ENCODE measurements around the gene VWA2.

The VWA2 gene

GRCh38 chr10:114239117-114239993 lies at the start of gene VWA2:
TSS of gene VWA2 (plus strand) at chr10:114239254. CDS start at chr10:114248714, 9,460 bp downstream.
- DNase-seq (ENCODE audit: low read depth in 3 of 3): peak in 2 of 3 experiments; percentile 11 to 37

GRCh38 chr10:114189700-114190099 lies 49.4 kb upstream of the VWA2 start:
- no peak for DNase-seq (ENCODE audit: low read depth in 3 of 3)

- DNase-seq (ENCODE audit: low read depth in 3 of 3): no peak
Measured at GRCh38 chr10:114195079-114195478, 44.0 kb upstream of the VWA2 start.

- DNase-seq (ENCODE audit: low read depth in 3 of 3): no peak
Measured at GRCh38 chr10:114199239-114199638, 39.8 kb upstream of the VWA2 start.

GRCh38 chr10:114202812-114203211 lies 36.2 kb upstream of the VWA2 start:
- no peak for DNase-seq (ENCODE audit: low read depth in 3 of 3)

GRCh38 chr10:114206902-114207301 lies 32.2 kb upstream of the VWA2 start:
- DNase-seq (ENCODE audit: low read depth in 3 of 3): no peak

- DNase-seq (ENCODE audit: low read depth in 3 of 3): no peak
Measured at GRCh38 chr10:114207349-114207748, 31.7 kb upstream of the VWA2 start.

- DNase-seq (ENCODE audit: low read depth in 3 of 3): no peak
Measured at GRCh38 chr10:114208351-114208750, 30.7 kb upstream of the VWA2 start.

GRCh38 chr10:114212153-114212552 lies 26.9 kb upstream of the VWA2 start:
- no peak for DNase-seq (ENCODE audit: low read depth in 3 of 3)

GRCh38 chr10:114215033-114215432 lies 24.0 kb upstream of the VWA2 start:
- no peak for DNase-seq (ENCODE audit: low read depth in 3 of 3)

- DNase-seq (ENCODE audit: low read depth in 3 of 3): no peak
Measured at GRCh38 chr10:114220281-114220680, 18.8 kb upstream of the VWA2 start.

- DNase-seq (ENCODE audit: low read depth in 3 of 3): no peak
Measured at GRCh38 chr10:114221235-114221634, 17.8 kb upstream of the VWA2 start.

- no peak for DNase-seq (ENCODE audit: low read depth in 3 of 3)
Measured at GRCh38 chr10:114223066-114223465, 16.0 kb upstream of the VWA2 start.

- no peak for DNase-seq (ENCODE audit: low read depth in 3 of 3)
Measured at GRCh38 chr10:114228156-114228555, 10.9 kb upstream of the VWA2 start.

GRCh38 chr10:114232561-114233176 lies 6.4 kb upstream of the VWA2 start:
- DNase-seq (ENCODE audit: low read depth in 3 of 3): no peak

- DNase-seq (ENCODE audit: low read depth in 3 of 3): no peak
Measured at GRCh38 chr10:114233482-114233881, 5.6 kb upstream of the VWA2 start.

GRCh38 chr10:114234132-114234531 lies 4.9 kb upstream of the VWA2 start:
- DNase-seq (ENCODE audit: low read depth in 3 of 3): no peak

GRCh38 chr10:114239994-114240345 lies 916 bp downstream of the VWA2 start:
- DNase-seq (ENCODE audit: low read depth in 3 of 3): no peak

- no peak for DNase-seq (ENCODE audit: low read depth in 3 of 3)
Measured at GRCh38 chr10:114242235-114242634, 3.2 kb downstream of the VWA2 start.

GRCh38 chr10:114243661-114244060 lies 4.6 kb downstream of the VWA2 start:
- no peak for DNase-seq (ENCODE audit: low read depth in 3 of 3)

GRCh38 chr10:114244126-114244525 lies 5.1 kb downstream of the VWA2 start:
- DNase-seq (ENCODE audit: low read depth in 3 of 3): no peak

GRCh38 chr10:114245121-114245791 lies 6.2 kb downstream of the VWA2 start:
- no peak for DNase-seq (ENCODE audit: low read depth in 3 of 3)
